NCI-H2227 treated with DMSO at 0.1 percent for 48 hours (cell line): Measurements from ENCODE around the gene NPC2.

Source experiments
- DNase-seq: peaks from one replicate; lab custom pipeline; 2025; lab: John Stamatoyannopoulos, UW

The NPC2 gene

DNA sequence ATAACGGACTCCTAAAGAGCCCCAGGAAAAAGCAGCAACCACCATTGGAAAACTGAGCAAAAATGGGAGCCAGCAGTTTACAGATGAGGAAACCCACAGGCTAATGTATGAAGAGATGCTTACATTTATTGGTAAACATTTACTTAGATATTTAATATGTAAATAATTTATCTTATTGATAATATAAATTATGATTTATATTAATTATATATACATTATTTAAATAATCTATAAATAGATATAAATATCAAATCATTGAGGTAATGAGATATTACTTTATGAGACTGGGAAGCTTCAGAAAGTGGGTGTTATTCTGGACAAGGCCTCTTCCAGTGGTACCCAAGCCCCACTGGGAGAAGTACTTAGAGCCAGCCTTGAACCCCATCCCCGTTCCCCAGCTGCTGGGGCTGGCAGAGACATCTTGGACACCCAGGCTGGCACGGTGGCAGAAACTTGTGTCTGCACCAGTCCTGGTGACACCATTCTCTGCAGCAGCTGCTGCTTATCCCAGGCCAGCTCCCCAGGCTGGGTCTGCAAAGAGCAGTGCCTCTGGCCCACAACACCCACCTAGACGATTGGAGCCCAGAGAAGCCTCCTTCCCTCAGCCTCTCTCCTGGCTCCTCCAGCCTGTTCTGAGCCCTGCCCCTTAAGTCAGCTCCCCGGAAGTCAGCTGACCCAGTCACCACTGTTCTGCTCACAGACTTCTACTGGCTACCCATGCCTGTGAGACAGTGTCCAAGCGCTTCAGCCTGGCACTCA lies 26.4 kb upstream of the NPC2 start:
- DNase-seq = no peak

DNA sequence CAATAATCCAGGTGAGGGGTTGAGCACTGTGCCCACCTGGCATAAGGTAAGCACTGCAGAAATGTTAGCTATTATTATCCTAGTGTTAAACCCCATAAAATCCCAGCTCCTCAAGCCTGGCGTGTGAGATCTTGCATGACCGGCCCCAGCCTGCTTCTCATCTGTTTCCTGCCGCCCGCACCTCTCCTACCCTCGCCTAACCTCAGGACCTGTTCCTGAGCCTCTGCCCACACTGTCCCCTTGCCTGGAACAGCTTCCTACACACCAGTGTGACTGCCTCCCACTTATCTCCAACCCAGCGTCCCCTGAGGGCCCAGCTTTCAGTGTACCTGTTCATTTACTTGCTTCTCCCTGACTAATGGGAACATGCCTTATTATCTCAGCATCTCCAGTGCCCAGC lies 25.1 kb upstream of the NPC2 start:
- no peak for DNase-seq

DNA sequence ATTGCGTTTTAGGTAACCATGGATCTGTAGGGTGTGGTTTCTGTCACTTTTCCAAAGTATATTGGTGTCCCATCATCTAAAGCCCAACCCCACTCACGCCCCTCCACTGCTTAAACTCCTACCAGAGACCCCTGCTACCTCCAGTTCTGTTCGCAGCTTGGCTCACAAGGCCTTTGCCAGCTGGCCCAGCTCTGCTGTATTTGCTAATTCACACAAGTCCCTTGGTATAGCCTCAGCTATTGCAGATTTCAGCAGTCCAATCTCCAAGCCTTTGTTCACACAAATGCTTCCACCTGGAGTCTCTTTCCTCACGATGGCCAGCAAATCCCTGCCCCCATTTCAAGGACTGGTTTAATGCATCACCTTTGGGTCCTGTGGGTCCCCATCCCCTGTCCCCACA lies 24.6 kb upstream of the NPC2 start:
- DNase-seq = no peak

DNA sequence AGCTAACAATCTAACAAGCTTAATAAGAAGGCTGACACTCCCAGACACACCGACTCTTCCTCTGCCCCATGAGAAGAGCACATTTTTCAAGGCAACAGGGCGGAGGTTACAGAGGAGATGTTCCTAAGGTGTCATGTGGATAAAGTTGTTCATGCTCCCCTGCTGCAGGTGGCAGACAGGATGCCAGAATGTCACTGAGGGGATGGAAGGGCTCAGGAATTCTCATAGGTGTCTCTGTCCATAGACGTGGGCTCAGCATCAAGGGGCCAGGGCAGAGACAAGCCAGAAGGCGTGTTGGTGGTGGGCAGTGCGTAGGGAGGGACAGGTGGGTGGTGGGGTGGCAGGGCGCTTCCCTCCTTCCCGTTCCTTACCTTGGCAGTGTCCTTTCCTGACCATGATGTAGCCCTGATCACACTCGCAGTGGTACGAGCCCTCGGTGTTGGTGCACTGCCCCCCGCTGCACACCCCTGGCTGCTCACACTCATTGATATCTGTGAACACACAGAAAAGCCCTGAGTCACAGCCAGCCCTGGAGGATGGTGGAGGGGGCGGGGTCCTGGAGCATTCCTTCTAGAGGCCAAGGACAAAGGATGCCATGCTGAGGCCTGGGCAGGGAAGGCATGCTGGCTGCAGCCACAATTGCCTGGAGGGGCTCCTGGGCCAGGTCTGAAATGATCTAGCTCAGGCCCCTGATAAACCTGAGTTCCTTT lies 23.5 kb upstream of the NPC2 start:
- no peak for DNase-seq

DNA sequence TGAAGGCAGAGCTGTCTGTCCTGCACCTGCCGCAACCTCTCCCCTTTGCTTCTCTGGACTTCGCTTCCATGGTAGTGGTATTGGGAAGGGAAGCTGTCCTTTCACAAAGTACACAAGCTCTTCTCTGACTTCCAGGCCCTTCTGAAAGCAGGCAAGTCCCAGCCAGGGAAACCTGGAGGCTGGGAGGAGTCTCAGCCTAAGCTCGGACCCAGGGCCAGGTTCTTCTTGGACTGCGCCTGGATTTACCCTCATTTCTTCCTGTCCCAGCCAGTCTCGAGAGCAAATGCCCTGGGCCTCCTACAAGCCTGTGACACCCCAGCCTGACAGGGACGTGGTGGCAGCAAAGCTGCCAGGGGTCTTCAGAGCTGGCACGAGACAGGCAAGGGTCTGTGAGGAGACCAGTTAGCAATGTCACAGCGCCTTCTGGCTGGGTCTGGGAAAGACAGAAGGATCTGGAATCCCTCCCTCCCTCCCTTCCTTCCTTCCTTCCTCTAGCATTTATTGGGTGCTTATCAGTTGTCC lies 22.8 kb upstream of the NPC2 start:
- no peak for DNase-seq

DNA sequence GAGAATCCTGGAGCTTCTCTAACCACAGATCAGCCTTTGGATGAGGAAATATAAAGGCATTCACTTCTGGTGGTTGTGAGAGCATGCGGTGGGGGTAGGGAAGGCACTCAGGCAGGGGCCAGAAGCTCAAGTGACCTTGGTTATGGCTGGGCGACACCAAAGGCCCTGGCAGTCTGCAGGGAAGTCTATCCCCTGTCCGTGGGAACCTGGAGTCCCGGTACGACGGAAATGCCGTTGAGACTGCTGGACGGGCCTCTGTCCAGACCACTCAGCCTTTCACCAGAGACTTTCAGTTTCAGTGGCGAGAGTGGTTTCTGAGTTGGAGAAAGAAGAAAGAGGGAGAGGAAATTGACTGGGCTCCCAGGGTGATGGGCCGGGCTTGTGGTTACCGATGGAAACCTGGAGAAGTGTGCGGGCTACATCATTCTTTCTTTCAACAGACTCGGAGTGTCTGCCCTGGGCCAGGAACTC lies 21.4 kb upstream of the NPC2 start:
- DNase-seq = no peak

DNA sequence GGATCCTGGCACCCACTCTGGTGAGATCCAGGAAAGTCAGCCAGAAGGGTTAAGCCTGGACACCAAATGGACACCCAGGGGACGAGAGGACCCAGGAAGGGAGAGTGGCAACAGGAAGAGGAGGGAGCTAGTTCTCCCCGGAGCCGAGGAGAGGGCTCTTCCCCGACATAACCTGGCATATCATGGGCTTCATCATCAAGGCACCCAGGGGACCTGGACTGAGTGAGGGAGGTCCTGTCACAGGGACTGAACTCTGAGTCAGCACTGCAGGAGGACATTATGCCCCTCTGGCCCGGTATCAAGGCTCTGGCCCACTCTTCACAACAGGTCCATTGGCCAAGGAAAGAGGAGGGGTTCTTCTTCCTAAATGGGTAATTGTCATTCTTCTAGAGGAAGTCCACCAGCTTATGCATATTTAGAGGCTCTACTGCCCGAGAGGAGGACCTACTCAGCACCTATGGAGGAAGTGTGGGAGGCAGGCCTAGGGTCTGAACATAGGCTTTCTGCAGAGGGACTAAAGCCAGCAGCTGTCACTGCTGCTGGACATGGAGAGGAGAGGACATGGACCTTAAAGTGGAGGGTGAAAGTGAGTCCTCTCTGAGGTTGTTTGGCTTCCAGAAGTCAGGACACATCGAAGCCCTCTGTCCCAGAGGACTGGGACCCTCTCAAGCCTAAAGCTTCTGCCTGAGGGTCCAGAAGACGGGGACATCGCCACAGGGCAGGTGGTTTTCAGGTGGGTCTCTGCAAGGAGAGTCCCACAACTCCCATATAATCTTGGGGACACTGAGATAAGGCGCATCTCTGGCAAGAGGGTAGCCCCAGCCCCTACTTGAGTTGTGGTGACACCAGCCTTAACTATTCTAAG lies 19.1 kb upstream of the NPC2 start:
- DNase-seq = no peak

DNA sequence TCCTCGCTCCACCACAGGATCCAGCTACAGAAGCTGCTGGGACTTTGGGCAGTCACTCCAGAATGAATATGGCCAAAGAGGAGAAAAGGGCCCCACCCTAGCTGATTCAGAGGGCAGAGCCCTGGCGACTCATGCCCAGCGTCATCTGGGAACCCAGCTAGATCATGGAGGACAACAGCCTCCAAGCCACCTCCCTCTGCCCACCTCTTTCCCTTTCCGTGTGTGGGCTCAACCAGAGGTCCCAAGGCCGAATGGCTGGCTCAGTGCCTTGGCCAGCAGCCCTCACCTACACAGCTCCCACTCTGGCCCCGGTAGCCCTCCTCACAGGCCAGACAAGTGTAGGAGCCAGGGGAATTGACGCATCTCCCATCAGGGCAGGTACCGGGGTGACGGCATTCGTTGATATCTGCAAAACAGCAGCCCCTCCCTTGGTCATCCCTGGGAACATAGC lies 17.9 kb upstream of the NPC2 start:
- DNase-seq = no peak

DNA sequence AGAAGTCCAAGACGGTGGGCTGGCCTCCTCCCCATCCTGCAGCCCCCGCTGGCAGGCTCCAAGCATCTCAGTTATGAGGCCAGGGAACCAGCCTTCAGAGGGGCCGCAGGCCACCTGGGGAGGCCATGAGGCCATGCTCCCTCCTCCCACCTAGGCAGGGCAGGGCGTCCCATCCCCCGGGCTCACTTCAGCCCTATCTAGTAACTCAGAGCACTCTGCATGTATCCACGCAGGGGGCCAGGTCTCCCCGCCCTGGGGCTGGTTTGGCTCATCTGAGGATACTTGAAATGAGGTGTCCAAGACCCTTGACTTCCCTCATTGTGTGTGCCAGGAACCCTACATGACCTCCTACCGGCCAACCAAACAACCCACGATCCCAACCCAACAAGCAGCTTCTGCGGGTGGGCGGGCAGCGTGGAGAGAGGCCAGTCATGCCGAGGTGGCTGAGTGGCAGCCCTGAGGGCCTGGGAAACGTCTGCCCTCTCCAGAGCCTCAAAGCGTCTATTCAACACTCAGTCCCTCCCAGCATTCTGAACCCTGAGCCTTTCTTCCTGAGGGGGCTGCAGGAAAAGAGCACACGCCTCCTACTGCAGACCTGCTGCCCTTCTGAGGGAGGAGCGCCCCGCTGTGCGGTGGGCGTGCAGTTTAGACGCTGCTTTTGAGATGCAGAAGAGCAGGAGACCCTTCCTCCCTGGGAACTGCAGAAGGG lies 17.3 kb upstream of the NPC2 start:
- DNase-seq = no peak

DNA sequence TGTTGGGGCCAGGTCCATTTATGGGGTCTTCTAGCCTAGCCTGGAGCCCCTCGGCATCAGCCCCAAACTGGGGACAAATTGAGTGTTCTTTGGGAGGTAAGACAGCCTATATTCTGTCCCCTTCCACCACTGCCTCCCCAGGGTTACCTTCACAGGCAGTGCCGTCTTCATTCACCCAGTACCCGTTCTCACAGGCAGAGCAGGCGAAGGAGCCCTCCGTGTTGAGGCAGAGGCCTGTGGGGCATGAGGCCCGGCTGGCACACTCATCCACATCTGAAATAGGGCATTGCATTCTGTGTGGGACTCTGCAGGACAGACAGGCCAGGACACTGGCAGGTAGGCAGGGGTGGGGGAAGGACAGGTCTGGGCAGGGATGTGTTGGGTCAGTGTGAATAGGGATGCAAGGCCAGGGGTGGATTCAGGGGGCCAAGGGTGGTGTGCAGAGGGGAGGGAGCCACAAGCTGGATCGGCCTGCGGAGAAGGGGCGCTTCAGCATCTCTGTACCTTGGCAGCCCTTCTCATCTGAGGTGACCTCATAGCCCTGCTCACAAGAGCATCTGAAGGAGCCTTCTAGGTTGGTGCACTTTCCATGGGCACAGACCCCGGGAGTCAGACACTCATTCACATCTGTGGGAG lies 16.6 kb upstream of the NPC2 start:
- no peak for DNase-seq

DNA sequence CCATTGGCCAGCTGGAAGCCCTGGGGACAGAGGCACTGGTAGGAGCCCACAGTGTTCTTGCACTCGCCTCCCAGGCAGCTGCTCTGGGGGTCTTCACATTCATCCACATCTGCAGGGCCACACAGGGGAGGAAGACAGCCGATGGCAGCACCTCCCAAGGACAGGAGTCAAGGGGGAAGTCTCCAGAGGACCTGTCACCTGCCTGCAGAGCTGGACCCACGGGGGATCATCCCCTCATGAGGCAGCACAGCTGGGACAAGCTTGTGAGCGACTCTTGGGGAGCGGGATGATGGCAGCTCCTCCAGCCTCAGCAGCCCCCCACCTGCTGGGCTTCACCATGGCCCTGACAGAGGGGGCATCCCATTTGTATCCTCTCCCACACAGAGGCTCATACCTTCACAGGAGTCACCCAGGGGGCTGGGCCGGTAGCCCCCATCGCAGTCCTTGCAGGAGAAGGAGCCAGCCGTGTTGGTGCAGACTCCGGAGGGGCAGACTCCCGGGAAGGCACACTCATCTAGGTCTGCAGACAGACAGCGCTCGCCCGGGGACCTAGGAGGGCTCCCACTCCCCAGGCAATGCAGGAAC lies 15.8 kb upstream of the NPC2 start:
- DNase-seq = no peak

DNA sequence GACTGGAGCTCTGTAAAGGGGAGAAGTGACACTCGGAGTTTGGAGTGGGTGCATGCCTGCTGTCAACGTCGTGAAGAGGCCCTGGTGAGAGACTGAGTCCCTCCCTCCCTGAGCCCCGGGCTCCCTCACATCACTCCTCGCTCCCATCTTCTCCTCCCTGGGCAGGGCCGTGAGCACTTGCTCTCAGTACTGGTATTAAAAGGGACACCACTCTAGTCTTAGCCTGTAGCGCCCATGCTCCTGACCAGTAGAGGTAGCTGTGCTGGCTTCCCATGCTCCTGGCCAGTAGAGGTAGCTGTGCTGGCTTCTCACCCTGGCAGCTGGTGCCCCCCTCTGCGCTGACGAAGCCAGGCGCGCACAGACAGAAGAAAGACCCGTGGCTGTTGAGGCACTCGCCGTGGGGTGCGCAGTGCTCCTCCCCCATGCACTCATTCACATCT lies 15.2 kb upstream of the NPC2 start:
- DNase-seq = no peak

DNA sequence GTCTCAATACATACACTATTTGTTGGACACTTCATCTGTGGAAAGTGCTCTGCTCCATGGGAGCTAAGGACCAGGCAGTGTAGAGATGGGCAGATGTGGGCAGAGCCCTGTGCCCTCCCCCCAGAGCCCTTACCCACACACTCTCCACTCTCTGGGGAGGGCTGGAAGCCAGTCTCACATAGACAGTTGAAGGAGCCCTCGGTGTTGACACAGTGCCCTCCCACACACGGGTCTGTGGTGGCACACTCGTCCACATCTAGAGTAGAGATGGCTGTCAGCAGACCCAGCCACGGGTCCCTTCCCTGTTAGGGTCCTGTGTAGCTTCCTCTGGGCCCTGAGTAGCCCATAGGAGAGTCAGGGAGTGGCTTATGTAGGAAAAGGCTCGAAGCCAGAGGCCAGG lies 14.7 kb upstream of the NPC2 start:
- no peak for DNase-seq

DNA sequence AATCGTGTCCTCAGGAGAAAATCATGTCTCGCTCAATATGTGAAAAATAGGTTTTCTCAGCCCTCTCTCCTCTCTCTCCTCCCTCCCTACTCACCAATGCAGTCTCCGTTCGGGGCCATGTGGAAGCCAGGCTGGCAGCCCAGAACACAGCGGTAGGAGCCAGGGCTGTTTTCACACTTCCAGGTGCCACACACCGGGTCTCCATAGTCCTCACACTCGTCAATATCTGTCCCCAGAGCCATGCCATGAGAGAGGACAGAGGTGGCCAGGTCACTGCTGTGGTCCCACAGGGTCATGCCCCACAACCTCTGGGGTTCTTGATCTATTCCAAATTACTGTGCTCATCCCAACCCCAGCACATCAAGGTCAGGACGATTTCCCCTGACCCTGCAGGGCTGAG lies 14.0 kb upstream of the NPC2 start:
- DNase-seq = no peak

DNA sequence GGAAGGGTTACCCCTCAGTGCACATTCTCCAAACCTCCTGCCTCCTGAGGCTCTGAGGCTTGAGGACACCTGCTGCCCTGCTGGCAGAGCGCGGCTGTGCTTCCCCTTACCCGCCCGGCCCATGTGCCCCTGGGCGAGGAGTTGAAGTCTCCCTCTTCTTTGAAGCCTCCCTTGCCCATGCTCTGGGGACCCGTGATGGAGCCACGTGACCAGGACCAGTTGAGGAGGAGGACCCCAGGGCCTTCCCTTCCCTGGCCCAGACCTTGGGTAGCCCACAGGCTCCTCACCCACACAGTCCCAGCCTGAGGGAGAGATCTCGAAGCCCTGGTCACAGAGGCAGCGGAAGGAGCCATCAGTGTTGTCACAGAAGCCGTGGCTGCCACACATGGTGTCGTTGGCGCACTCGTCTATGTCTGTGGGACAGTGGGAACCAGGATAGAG lies 13.3 kb upstream of the NPC2 start:
- no peak for DNase-seq

DNA sequence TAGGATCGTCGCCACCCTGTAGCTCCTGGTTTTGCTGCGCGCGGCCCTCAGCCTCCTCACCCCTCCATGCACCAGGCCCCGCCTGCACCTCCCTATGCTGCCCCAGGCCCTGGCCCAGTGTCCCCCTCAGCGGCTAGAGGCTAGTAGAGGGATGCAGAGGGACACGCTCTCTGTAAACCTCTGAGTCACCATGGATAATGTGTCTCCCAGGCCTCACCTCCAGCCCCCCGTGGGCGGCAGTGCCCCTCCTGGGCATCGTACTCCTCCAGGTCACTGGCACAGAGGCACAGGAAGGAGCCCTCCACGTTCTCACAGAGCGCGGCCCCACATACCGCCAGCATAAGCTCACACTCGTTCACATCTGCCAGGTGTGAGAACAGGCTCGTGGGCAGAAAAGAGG lies 12.7 kb upstream of the NPC2 start:
- no peak for DNase-seq

DNA sequence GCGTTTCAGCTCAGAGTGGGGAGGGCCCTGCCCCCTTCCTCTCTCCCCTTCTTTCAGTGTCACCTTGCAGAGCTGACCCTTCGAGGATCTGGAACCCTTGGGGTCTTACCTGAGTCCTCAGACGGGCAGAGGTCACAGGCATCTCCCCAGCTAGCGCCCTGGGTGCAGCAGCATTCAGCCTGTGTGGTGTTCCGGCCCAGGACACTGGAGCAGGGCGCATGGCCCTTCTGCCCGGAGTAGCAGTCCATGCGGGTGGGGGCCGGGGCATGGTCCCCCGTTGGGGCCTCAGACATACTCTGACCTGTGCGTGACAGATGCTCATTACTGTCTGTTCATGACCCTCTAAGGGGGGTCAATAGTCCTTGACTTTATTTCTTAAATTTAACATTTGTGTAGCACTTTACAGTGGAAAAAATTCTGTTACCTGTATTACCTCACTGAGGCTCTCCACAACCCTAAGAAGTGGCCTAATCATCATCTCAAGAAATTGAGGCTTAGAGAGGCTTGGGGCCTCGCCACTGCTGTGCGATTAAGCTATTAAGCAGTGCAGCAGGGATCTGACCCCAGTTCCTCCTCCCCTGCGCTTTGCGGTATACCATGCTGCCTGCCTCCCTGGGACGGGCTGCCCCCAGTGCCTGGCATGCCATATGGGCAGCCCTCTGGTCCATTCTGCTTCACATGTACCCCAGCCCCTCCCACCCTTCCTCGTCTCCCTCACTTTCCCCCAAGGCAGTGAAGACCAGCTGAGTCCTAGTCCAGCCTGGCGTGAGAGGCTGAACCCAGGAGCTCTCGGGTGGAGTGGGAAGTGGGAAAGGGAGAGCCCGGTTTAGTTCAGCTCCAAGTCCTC lies 12.0 kb upstream of the NPC2 start:
- no peak for DNase-seq

DNA sequence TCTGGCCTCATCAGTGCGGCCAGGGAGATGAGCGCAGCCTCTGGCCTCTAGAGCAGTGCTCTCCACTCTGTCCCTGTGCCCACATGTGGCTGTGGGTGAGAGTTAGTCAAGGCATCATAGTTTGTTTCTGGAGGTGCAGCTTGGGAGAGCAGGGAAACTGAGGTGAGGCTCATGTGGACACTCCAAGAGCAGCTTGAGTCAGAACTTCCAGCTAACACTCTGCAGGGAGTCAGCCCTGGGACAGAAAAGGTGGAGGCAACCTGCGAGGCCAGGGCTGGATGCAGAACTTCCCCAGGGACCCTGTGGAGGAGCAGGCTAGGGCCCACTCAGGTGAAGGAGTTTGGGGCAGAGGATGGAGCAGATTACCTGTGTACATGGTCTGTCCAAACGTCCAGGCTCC lies 11.3 kb upstream of the NPC2 start:
- no peak for DNase-seq

DNA sequence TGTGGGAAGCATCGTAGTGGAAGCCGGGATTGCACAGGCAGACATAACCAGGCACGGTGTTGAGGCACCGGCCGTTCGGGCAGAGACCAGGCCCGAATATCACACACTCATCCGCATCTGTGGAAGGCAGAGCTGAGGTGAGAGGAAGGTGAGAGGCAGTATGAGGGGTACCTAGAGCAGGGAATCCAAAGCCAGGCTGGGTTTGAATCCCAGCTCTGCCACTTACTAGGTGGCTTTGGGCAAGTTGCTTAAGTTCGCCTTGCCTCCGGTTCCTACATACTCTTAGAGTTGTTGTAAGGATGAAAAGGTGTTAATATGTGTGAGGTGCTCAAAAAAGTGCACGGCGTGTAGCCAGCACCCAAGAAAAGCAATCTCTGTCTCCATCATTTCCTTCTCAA lies 10.8 kb upstream of the NPC2 start:
- DNase-seq = no peak
